MM.1S (cell line): ENCODE data around the gene PSMD6.

Source experiments
- EZH2 ChIP-seq: fragments of 300-600 bp; sonication (generic); optimal IDR thresholded peaks from 2 replicates; pipeline ENCODE3; 2017; ENCODE audit warnings: low read depth, mild to moderate bottlenecking, antibody characterized with exemption, low read length, mixed read lengths
- EZH2phosphoT487 ChIP-seq: fragments of 300-600 bp; sonication (generic); IDR thresholded peaks from 2 replicates; pipeline ENCODE4 v1.6.1; 2018; ENCODE audit warnings: antibody characterized with exemption, low read length
- TF ChIP-seq, protein P1 (sequence below): fragments of 300-600 bp; sonication (generic); IDR thresholded peaks from 2 replicates; pipeline ENCODE4 v1.5.1; 2016; ENCODE audit warnings: antibody characterized with exemption, low read length, mixed read lengths

DNA sequence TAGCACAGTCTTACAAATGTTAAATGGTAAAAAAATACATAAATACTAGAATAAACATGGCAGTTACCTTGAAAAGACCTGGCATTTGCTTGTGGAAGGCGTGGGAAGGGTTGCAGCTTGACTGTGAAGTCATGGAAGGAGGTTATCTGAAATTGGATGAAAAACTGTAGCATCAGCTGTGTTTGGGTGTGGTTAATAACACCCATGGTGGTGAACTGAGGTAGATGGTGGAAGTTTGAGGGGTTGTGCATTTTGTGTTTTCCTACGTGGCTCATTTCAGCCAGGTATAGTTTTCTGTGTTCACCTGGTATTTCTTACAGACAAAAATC is 46.5 kb downstream of the PSMD6 start:
- TF ChIP-seq, protein P1, sequence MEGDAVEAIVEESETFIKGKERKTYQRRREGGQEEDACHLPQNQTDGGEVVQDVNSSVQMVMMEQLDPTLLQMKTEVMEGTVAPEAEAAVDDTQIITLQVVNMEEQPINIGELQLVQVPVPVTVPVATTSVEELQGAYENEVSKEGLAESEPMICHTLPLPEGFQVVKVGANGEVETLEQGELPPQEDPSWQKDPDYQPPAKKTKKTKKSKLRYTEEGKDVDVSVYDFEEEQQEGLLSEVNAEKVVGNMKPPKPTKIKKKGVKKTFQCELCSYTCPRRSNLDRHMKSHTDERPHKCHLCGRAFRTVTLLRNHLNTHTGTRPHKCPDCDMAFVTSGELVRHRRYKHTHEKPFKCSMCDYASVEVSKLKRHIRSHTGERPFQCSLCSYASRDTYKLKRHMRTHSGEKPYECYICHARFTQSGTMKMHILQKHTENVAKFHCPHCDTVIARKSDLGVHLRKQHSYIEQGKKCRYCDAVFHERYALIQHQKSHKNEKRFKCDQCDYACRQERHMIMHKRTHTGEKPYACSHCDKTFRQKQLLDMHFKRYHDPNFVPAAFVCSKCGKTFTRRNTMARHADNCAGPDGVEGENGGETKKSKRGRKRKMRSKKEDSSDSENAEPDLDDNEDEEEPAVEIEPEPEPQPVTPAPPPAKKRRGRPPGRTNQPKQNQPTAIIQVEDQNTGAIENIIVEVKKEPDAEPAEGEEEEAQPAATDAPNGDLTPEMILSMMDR = no peak
- no peak for TF ChIP-seq EZH2
- TF ChIP-seq EZH2phosphoT487 = no peak
